ENCODE measurements around the gene DOCK6.

The DOCK6 gene

GRCh38 chr19:11256189-11256588 is 6.1 kb downstream of the DOCK6 start:
- no peak for TF ChIP-seq CTCF (IDR thresholded peaks at IDR 0.05; ENCODE audit: borderline replicate concordance, insufficient read depth, low read depth, low read length)
- H3K4me3 ChIP-seq (ENCODE audit: low read depth, low read length) = no peak overlapping the region

- no peak overlapping the region for H3K4me3 ChIP-seq (ENCODE audit: low read depth, low read length)
- peak; percentile 47; the same call in 1 of the 2 replicates for TF ChIP-seq CTCF (IDR thresholded peaks at IDR 0.05; ENCODE audit: borderline replicate concordance, insufficient read depth, low read depth, low read length)
Observed at GRCh38 chr19:11254666-11255065, 7.7 kb downstream of the DOCK6 start.

GRCh38 chr19:11252665-11253355 is 9.5 kb downstream of the DOCK6 start:
- no peak for TF ChIP-seq CTCF (IDR thresholded peaks at IDR 0.05; ENCODE audit: borderline replicate concordance, insufficient read depth, low read depth, low read length)
- no peak overlapping the region for H3K4me3 ChIP-seq (ENCODE audit: low read depth, low read length)

- TF ChIP-seq CTCF (IDR thresholded peaks at IDR 0.05; ENCODE audit: borderline replicate concordance, insufficient read depth, low read depth, low read length) = no peak
- H3K4me3 ChIP-seq (ENCODE audit: low read depth, low read length) = no peak overlapping the region
Observed at GRCh38 chr19:11251650-11252314, 10.5 kb downstream of the DOCK6 start.

GRCh38 chr19:11251217-11251616 is 11.1 kb downstream of the DOCK6 start:
- TF ChIP-seq CTCF (IDR thresholded peaks at IDR 0.05; ENCODE audit: borderline replicate concordance, insufficient read depth, low read depth, low read length) = no peak
- H3K4me3 ChIP-seq (ENCODE audit: low read depth, low read length) = no peak overlapping the region

GRCh38 chr19:11248852-11249251 is 13.5 kb downstream of the DOCK6 start:
- TF ChIP-seq CTCF (IDR thresholded peaks at IDR 0.05; ENCODE audit: borderline replicate concordance, insufficient read depth, low read depth, low read length) = no peak
- no peak overlapping the region for H3K4me3 ChIP-seq (ENCODE audit: low read depth, low read length)

GRCh38 chr19:11247934-11248333 is 14.4 kb downstream of the DOCK6 start:
- H3K4me3 ChIP-seq (ENCODE audit: low read depth, low read length) = no peak overlapping the region
- no peak for TF ChIP-seq CTCF (IDR thresholded peaks at IDR 0.05; ENCODE audit: borderline replicate concordance, insufficient read depth, low read depth, low read length)
